ACC112 (cell line): ENCODE measurements around the gene SND1.
A peak's percentile ranks its signal among the peaks of the same experiment; 100 is the strongest.

Experiments used
- H2AFZ ChIP-seq: fragments of 200-600 bp; sonication (generic); one replicate; pipeline ENCODE4 v1.6.0; 2017; ENCODE audit warnings: antibody characterized with exemption, low read length; ENCODE audit not compliant: unreplicated experiment
- H3K27ac ChIP-seq: fragments of 200-600 bp; sonication (generic); 2 replicates; pipeline ENCODE4 v1.5.1; 2014; ENCODE audit warnings: low read depth, mild to moderate bottlenecking, antibody characterized with exemption, low read length, moderate library complexity
- H3K27me3 ChIP-seq: fragments of 200-600 bp; sonication (generic); 2 replicates; pipeline ENCODE4 v1.6.1; 2014; ENCODE audit warnings: mild to moderate bottlenecking, antibody characterized with exemption, low read length, moderate library complexity, mixed read lengths; ENCODE audit not compliant: insufficient read depth
- H3K36me3 ChIP-seq: fragments of 200-600 bp; sonication (generic); 2 replicates; pipeline ENCODE4 v1.6.1; 2016; ENCODE audit warnings: mild to moderate bottlenecking, antibody characterized with exemption, low read length, moderate library complexity, mixed read lengths; ENCODE audit not compliant: insufficient read depth
- H3K4me1 ChIP-seq: fragments of 200-600 bp; sonication (generic); one replicate; pipeline ENCODE4 v1.6.1; 2016; ENCODE audit warnings: low read length, mixed read lengths; ENCODE audit not compliant: insufficient read depth, unreplicated experiment, control insufficient read depth
- H3K4me3 ChIP-seq: fragments of 200-600 bp; sonication (generic); 2 replicates; pipeline ENCODE4 v1.5.1; 2014; ENCODE audit warnings: mild to moderate bottlenecking, low read depth, low read length
- H3K79me2 ChIP-seq: fragments of 200-600 bp; sonication (generic); one replicate; pipeline ENCODE4 v1.6.0; 2016; ENCODE audit warnings: low read length; ENCODE audit not compliant: control insufficient read depth, unreplicated experiment, insufficient read depth

Gene SND1

GRCh38 chr7:127653396-127653795 is 1.4 kb downstream of the SND1 start:
- Histone ChIP-seq H3K27me3 (no peaks in the 10 kb centered on the region), H3K4me3 (peak overlapping the region; percentile 100), H3K36me3 (peaks cover 14% of the 10 kb centered on the region), H3K4me1 (peaks cover 29% of the 10 kb centered on the region), H2AFZ (no peak overlapping the region), H3K27ac (no peak overlapping the region), H3K79me2 (peaks cover 63% of the 10 kb centered on the region)

- H3K79me2 ChIP-seq = peaks cover 76% of the 10 kb centered on the region
- no peak overlapping the region for H2AFZ ChIP-seq
- H3K27me3 ChIP-seq = no peaks in the 10 kb centered on the region
- peak overlapping the region; percentile 100 for H3K4me3 ChIP-seq
- H3K27ac ChIP-seq = no peak overlapping the region
- H3K4me1 ChIP-seq = peaks cover 29% of the 10 kb centered on the region
- peaks cover 16% of the 10 kb centered on the region for H3K36me3 ChIP-seq
These were observed 2.7 kb downstream of the SND1 start for GRCh38 chr7:127654404-127655394.

- H2AFZ ChIP-seq = no peak overlapping the region
- H3K4me3 ChIP-seq = no peak overlapping the region
- H3K79me2 ChIP-seq = peaks cover 86% of the 10 kb centered on the region
- H3K27ac ChIP-seq = no peak overlapping the region
- H3K4me1 ChIP-seq = peaks cover 29% of the 10 kb centered on the region
- H3K36me3 ChIP-seq = peaks cover 20% of the 10 kb centered on the region
- H3K27me3 ChIP-seq = no peaks in the 10 kb centered on the region
These were observed 3.7 kb downstream of the SND1 start for GRCh38 chr7:127655720-127656119.

GRCh38 chr7:127657500-127657899 is 5.5 kb downstream of the SND1 start:
- Histone ChIP-seq H3K27me3 (no peaks in the 10 kb centered on the region), H2AFZ (no peak overlapping the region), H3K4me3 (no peak overlapping the region), H3K36me3 (peaks cover 28% of the 10 kb centered on the region), H3K79me2 (peaks cover 98% of the 10 kb centered on the region), H3K27ac (no peak overlapping the region), H3K4me1 (peaks cover 29% of the 10 kb centered on the region)

- Histone ChIP-seq H3K4me3 (no peak overlapping the region), H3K79me2 (peaks cover 98% of the 10 kb centered on the region), H2AFZ (no peak overlapping the region), H3K36me3 (peaks cover 24% of the 10 kb centered on the region), H3K27ac (no peak overlapping the region), H3K27me3 (no peaks in the 10 kb centered on the region), H3K4me1 (peaks cover 18% of the 10 kb centered on the region)
These were observed 7.1 kb downstream of the SND1 start for GRCh38 chr7:127658970-127659630.

GRCh38 chr7:127665922-127666321 is 13.9 kb downstream of the SND1 start:
- peaks cover 39% of the 10 kb centered on the region for H3K4me1 ChIP-seq
- peaks cover 91% of the 10 kb centered on the region for H3K79me2 ChIP-seq
- H2AFZ ChIP-seq = no peak overlapping the region
- H3K27me3 ChIP-seq = no peaks in the 10 kb centered on the region
- H3K4me3 ChIP-seq = no peak overlapping the region
- H3K27ac ChIP-seq = peak overlapping the region; percentile 84
- H3K36me3 ChIP-seq = peaks cover 5% of the 10 kb centered on the region; the same call in 1 of the 2 replicates

GRCh38 chr7:127666602-127667001 is 14.6 kb downstream of the SND1 start:
- Histone ChIP-seq H3K4me3 (peak overlapping the region; percentile 3; the same call in 1 of the 2 replicates), H3K4me1 (peaks cover 39% of the 10 kb centered on the region), H3K79me2 (peaks cover 91% of the 10 kb centered on the region), H3K36me3 (no peaks in the 10 kb centered on the region), H2AFZ (no peak overlapping the region), H3K27me3 (no peaks in the 10 kb centered on the region), H3K27ac (peak overlapping the region; percentile 84)

- Histone ChIP-seq H3K27ac (peak overlapping the region; percentile 84), H3K36me3 (no peaks in the 10 kb centered on the region), H3K79me2 (peaks cover 92% of the 10 kb centered on the region), H3K4me1 (peaks cover 39% of the 10 kb centered on the region), H3K27me3 (no peaks in the 10 kb centered on the region), H2AFZ (no peak overlapping the region), H3K4me3 (peak overlapping the region; percentile 36)
These were observed 15.2 kb downstream of the SND1 start for GRCh38 chr7:127667017-127667670.

- Histone ChIP-seq H2AFZ (no peak overlapping the region), H3K4me1 (peaks cover 39% of the 10 kb centered on the region), H3K36me3 (0 out of 2 replicates have a peak, but pooled peaks cover 3% of the 10 kb centered on the region), H3K27me3 (no peaks in the 10 kb centered on the region), H3K27ac (peak overlapping the region; percentile 84), H3K79me2 (peaks cover 91% of the 10 kb centered on the region), H3K4me3 (peak overlapping the region; percentile 36)
These were observed 16.0 kb downstream of the SND1 start for GRCh38 chr7:127667759-127668530.

- H3K36me3 ChIP-seq = peaks cover 9% of the 10 kb centered on the region; the same call in 1 of the 2 replicates
- H3K4me1 ChIP-seq = peaks cover 36% of the 10 kb centered on the region
- no peak overlapping the region for H3K4me3 ChIP-seq
- H3K27me3 ChIP-seq = no peaks in the 10 kb centered on the region
- H3K79me2 ChIP-seq = peaks cover 91% of the 10 kb centered on the region
- H3K27ac ChIP-seq = no peak overlapping the region
- H2AFZ ChIP-seq = no peak overlapping the region
These were observed 19.3 kb downstream of the SND1 start for GRCh38 chr7:127671341-127671740.
